ENCODE results near the gene SLC26A1. TPM values are rescaled to one million over a fixed set of nuclear protein-coding genes. Genes with fewer than 3 reads are reported as not detected.

Gene SLC26A1
- total RNA-seq, 2 experiments from 2014 or later: not detected

- no peak for DNase-seq
- no peak for ATAC-seq (ENCODE audit: poor library complexity)
- Mint-ChIP-seq H3K36me3 (ENCODE audit: low read depth) (peaks cover 10% of the 10 kb centered on the region), H3K27me3 (no peaks in the 10 kb centered on the region), H3K4me1 (ENCODE audit: low read depth) (peaks cover 17% of the 10 kb centered on the region), H3K4me3 (no peak overlapping the region), H3K27ac (no peak overlapping the region), H3K9me3 (no peaks in the 10 kb centered on the region)
- Histone ChIP-seq H3K4me3 (ENCODE audit: low read length) (no peak overlapping the region), H3K27me3 (ENCODE audit: control insufficient read depth in 1 of 2, insufficient read depth in 2 of 2, low read length in 2 of 2) (no peaks in the 10 kb centered on the region), H3K4me1 (ENCODE audit: insufficient read depth, low read length) (peaks cover 21% of the 10 kb centered on the region), H3K36me3 (ENCODE audit: insufficient read depth, low read length) (peaks cover 4% of the 10 kb centered on the region), H3K27ac (ENCODE audit: low read depth in 1 of 2, low read length in 2 of 2) (no peak overlapping the region), H3K9me3 (ENCODE audit: control insufficient read depth in 1 of 2, insufficient read depth in 1 of 2, low read length in 2 of 2) (peaks cover 0 to 8% of the 10 kb centered on the region in 2 experiments)
- intact Hi-C loops (cut with DNase I, micrococcal nuclease): no loop called here
- no peak for TF ChIP-seq CTCF (IDR thresholded peaks at IDR 0.05)
- ChIA-PET CTCF (no interaction called here), POLR2A (no interaction called here)
Observed at GRCh38 chr4:1022739-1023066, 29.5 kb upstream of the SLC26A1 start.

- ChIA-PET CTCF (no interaction called here), POLR2A (no interaction called here)
- no peaks in the 10 kb centered on the region for H3K27me3 ChIP-seq (ENCODE audit: control insufficient read depth in 1 of 2, insufficient read depth in 2 of 2, low read length in 2 of 2)
- ATAC-seq (ENCODE audit: poor library complexity) (no peak), DNase-seq (no peak)
- Mint-ChIP-seq H3K4me1 (ENCODE audit: low read depth) (peaks cover 17% of the 10 kb centered on the region), H3K36me3 (ENCODE audit: low read depth) (peaks cover 10% of the 10 kb centered on the region), H3K9me3 (no peaks in the 10 kb centered on the region), H3K4me3 (no peak overlapping the region), H3K27ac (no peak overlapping the region), H3K27me3 (no peaks in the 10 kb centered on the region)
- peaks cover 21% of the 10 kb centered on the region for H3K4me1 ChIP-seq (ENCODE audit: insufficient read depth, low read length)
- peaks cover 4% of the 10 kb centered on the region for H3K36me3 ChIP-seq (ENCODE audit: insufficient read depth, low read length)
- no peak overlapping the region for H3K4me3 ChIP-seq (ENCODE audit: low read length)
- H3K9me3 ChIP-seq (ENCODE audit: control insufficient read depth in 1 of 2, insufficient read depth in 1 of 2, low read length in 2 of 2): peaks cover 0 to 8% of the 10 kb centered on the region in 2 experiments
- no peak overlapping the region for H3K27ac ChIP-seq (ENCODE audit: low read depth in 1 of 2, low read length in 2 of 2)
- TF ChIP-seq CTCF (IDR thresholded peaks at IDR 0.05): no peak
- intact Hi-C loops (cut with DNase I, micrococcal nuclease): no loop called here
Observed at GRCh38 chr4:1022051-1022738, 29.0 kb upstream of the SLC26A1 start.

GRCh38 chr4:1021386-1022050 is 28.3 kb upstream of the SLC26A1 start:
- Mint-ChIP-seq H3K4me1 (ENCODE audit: low read depth) (peaks cover 17% of the 10 kb centered on the region), H3K36me3 (ENCODE audit: low read depth) (peaks cover 10% of the 10 kb centered on the region), H3K9me3 (no peaks in the 10 kb centered on the region), H3K27me3 (no peaks in the 10 kb centered on the region), H3K27ac (no peak overlapping the region), H3K4me3 (no peak overlapping the region)
- intact Hi-C loops (cut with DNase I, micrococcal nuclease): no loop called here
- Histone ChIP-seq H3K36me3 (ENCODE audit: insufficient read depth, low read length) (peaks cover 4% of the 10 kb centered on the region), H3K9me3 (ENCODE audit: control insufficient read depth in 1 of 2, insufficient read depth in 1 of 2, low read length in 2 of 2) (peaks cover 0 to 8% of the 10 kb centered on the region in 2 experiments), H3K27me3 (ENCODE audit: control insufficient read depth in 1 of 2, insufficient read depth in 2 of 2, low read length in 2 of 2) (no peaks in the 10 kb centered on the region), H3K4me1 (ENCODE audit: insufficient read depth, low read length) (peaks cover 21% of the 10 kb centered on the region), H3K27ac (ENCODE audit: low read depth in 1 of 2, low read length in 2 of 2) (no peak overlapping the region), H3K4me3 (ENCODE audit: low read length) (no peak overlapping the region)
- DNase-seq (no peak), ATAC-seq (ENCODE audit: poor library complexity) (no peak)
- no peak for TF ChIP-seq CTCF (IDR thresholded peaks at IDR 0.05)
- CTCF ChIA-PET: no interaction called here
- POLR2A ChIA-PET: no interaction called here

All from CD4-positive, alpha-beta T cell (primary cell).